Measurements from ENCODE around the gene RERGL. TPM values are rescaled to one million over a fixed set of nuclear protein-coding genes. Genes with fewer than 3 reads are reported as not detected.

Gene RERGL
- total RNA-seq, 1 donor = not detected

DNA sequence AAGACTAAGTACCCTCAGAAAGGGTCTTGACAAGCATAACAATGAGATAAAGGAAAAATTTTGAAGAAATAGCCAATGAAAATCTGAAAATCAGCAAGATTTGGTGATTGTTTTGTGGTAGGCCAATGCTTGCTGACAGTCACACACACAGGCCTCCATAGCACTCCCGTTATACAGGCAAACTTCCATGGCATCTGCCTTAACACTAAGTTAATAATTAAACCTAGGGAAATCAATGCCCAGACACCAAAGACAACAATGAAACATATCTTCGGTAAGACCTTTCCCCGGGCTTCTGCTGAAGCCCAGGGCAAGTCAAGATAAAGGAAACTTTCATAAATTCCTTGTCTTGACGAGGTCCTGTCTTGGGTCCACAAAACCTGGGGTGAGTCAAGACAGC is 18.6 kb upstream of the RERGL start:
- H3K4me3 ChIP-seq (ENCODE audit: low read depth, low read length) = no peak overlapping the region
- no peak for DNase-seq (ENCODE audit: low read depth)
- TF ChIP-seq, protein P1, sequence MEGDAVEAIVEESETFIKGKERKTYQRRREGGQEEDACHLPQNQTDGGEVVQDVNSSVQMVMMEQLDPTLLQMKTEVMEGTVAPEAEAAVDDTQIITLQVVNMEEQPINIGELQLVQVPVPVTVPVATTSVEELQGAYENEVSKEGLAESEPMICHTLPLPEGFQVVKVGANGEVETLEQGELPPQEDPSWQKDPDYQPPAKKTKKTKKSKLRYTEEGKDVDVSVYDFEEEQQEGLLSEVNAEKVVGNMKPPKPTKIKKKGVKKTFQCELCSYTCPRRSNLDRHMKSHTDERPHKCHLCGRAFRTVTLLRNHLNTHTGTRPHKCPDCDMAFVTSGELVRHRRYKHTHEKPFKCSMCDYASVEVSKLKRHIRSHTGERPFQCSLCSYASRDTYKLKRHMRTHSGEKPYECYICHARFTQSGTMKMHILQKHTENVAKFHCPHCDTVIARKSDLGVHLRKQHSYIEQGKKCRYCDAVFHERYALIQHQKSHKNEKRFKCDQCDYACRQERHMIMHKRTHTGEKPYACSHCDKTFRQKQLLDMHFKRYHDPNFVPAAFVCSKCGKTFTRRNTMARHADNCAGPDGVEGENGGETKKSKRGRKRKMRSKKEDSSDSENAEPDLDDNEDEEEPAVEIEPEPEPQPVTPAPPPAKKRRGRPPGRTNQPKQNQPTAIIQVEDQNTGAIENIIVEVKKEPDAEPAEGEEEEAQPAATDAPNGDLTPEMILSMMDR (IDR thresholded peaks at IDR 0.05; ENCODE audit: insufficient read depth, low read length) = no peak

DNA sequence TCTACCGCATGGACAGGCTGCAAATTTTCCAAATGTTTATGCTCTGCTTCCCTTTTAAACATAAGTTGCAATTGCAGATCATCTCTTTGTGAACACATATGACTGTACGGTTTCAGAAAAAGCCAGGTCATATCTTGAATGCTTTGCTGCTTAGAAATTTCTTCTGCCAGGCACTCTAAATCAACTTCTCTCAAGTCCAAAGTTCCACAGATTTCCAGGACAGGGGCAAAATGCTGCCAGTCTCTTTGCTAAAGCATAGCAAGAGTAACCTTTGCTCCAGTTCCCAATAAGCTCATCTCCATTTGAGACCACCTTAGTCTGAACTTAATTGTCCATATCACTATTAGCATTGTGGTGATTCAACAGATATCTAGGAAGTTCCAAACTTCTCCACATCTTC is 13.6 kb upstream of the RERGL start:
- DNase-seq (ENCODE audit: low read depth) = no peak
- no peak overlapping the region for H3K4me3 ChIP-seq (ENCODE audit: low read depth, low read length)
- TF ChIP-seq, protein P1 (IDR thresholded peaks at IDR 0.05; ENCODE audit: insufficient read depth, low read length) = no peak

DNA sequence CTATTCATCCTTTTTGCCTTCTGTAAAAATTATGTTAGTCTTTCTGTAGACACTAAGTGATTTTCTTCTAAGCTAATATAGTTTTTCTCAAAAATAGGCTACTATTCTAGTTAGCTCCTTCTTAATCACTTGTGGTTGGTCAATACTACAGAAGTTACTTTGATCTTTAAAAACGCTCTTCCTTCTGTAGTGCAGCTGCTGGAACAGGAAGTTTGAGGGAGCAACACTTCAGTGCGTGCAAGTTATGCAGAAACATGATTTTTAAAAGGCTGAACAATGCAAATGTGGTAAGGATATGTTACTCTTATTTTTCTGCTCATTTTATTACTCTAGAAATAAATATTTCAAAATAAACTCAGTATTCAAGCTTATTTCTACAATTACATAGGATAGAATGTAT is 11.1 kb upstream of the RERGL start:
- DNase-seq (ENCODE audit: low read depth) = no peak
- H3K4me3 ChIP-seq (ENCODE audit: low read depth, low read length) = no peak overlapping the region
- TF ChIP-seq, protein P1 (IDR thresholded peaks at IDR 0.05; ENCODE audit: insufficient read depth, low read length) = no peak

DNA sequence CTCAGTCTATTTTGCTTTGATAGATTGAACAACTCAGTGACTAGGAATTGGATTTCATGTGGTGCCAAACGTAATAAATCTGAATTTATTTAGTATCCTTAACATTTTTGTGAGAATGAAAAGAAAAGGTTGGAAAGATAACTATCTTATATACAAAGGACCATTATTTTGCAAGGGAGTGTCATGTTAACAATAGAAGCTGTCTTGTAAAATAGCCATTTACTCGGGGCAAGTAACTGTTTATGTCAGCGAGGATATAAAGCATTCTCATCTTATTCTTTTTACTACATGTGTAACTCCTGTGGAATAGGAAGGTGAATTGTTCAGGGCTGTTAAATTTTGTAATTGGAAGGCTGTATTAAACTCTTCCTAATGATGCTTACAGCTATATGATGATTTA is 5.9 kb downstream of the RERGL start:
- no peak overlapping the region for H3K4me3 ChIP-seq (ENCODE audit: low read depth, low read length)
- TF ChIP-seq, protein P1 (IDR thresholded peaks at IDR 0.05; ENCODE audit: insufficient read depth, low read length) = no peak
- no peak for DNase-seq (ENCODE audit: low read depth)

DNA sequence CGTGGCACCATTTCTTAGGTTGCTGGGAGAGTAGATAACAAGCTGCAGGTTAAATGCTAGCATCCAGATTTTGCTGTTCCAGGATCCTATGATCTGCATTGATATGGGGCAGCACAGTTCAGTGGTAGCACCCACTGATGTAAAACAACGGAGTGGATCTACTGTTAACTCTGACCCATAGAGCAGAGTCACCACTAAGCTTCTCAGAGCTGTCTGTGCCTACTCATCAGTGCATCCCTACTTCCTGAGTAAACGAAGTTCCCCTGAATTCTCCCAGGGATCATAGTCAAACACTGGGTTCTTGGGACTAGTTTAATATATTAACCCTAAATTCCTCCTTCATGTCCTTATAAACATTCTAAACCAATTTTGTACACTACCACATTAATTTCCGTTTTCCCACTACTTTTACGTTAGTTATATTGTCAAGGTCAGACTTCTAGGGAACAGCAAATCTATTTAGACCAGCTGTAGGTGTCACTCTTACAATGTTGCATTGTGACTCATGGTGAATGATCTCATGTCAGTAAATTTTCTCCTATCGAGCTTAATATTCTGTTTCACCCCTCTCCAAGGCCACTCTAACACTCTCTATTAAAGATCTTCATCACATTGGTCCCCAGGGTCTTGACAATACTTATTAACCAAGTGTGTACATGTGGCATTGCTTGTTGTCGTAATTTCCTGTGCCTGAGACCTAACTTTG is 10.3 kb downstream of the RERGL start:
- H3K4me3 ChIP-seq (ENCODE audit: low read depth, low read length) = no peak overlapping the region
- TF ChIP-seq, protein P1 (IDR thresholded peaks at IDR 0.05; ENCODE audit: insufficient read depth, low read length) = no peak
- DNase-seq (ENCODE audit: low read depth) = no peak

DNA sequence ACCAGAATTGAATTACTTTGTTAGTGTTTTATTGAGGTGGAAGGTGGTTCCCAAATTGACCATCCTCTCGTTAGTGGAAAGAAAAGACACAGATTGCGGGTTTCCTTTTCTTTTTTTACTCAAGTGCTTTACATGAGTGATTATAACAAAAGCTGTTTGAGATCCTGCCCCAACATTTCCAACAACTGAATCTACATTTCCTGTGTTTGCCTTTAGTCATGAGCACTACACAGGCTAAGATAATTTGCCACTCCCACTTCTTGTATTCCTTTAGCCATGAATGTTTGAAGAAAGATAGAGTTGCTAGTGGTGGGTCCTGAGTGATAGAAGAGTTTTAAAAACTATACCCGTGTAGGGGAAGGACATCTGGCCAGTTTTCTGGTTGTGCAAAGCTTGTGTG is 16.0 kb downstream of the RERGL start:
- DNase-seq (ENCODE audit: low read depth) = no peak
- TF ChIP-seq, protein P1 (IDR thresholded peaks at IDR 0.05; ENCODE audit: insufficient read depth, low read length) = no peak
- H3K4me3 ChIP-seq (ENCODE audit: low read depth, low read length) = no peak overlapping the region

DNA sequence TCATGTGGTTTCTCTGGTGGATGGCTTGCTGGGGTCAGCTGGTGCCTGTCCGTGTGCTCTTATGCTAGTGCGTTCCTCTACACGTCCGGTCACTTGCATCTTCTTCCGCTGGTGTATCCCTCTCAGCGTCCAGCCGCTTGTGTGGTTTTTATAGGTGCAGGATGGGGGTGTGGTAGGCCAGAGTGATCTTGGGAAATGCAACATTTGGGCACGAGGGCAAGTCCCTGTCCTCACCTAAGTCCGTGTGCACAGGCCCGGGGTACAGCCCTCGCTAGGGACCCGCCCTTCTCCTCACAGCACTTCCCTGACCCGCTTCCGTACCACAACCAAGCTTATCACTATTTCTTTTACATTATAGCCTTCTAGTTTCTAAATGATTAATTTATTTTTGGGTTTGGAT is 17.3 kb downstream of the RERGL start:
- TF ChIP-seq, protein P1 (IDR thresholded peaks at IDR 0.05; ENCODE audit: insufficient read depth, low read length) = no peak
- no peak for DNase-seq (ENCODE audit: low read depth)
- no peak overlapping the region for H3K4me3 ChIP-seq (ENCODE audit: low read depth, low read length)
